Smooth muscle cell (in vitro differentiated cells): ENCODE results near the gene ACTR3C. TPM values are rescaled to one million over a fixed set of nuclear protein-coding genes. Genes with fewer than 3 reads are reported as not detected.

ENCODE experiments used
- DNase-seq: peaks from one replicate; lab custom pipeline; 2025; ENCODE audit not compliant: unreplicated experiment; lab: John Stamatoyannopoulos, UW
- H2AFZ ChIP-seq: fragments of 200-600 bp; sonication (generic); 2 replicates; pipeline ENCODE4 v1.6.0; 2016; ENCODE audit warnings: antibody characterized with exemption, low read depth, mild to moderate bottlenecking
- H3F3A ChIP-seq: fragments of 200-600 bp; sonication (generic); 2 replicates; pipeline ENCODE4 v1.6.0; 2017; ENCODE audit warnings: antibody characterized with exemption, low read depth
- H3K27ac ChIP-seq: fragments of 200-600 bp; sonication (generic); 2 replicates; pipeline ENCODE4 v1.5.1; 2016; ENCODE audit warnings: low read depth, mild to moderate bottlenecking
- H3K27me3 ChIP-seq: fragments of 200-600 bp; sonication (generic); 2 replicates; pipeline ENCODE4 v1.6.1; 2016; ENCODE audit warnings: low read depth, mild to moderate bottlenecking
- H3K36me3 ChIP-seq: fragments of 200-600 bp; sonication (generic); 2 replicates; pipeline ENCODE4 v1.5.1; 2016; ENCODE audit warnings: low read depth
- H3K4me1 ChIP-seq: fragments of 200-600 bp; sonication (generic); 2 replicates; pipeline ENCODE4 v1.5.1; 2016; ENCODE audit warnings: low read depth
- H3K4me2 ChIP-seq: fragments of 200-600 bp; sonication (generic); 2 replicates; pipeline ENCODE4 v1.6.0; 2016; ENCODE audit warnings: mild to moderate bottlenecking
- H3K4me3 ChIP-seq: fragments of 200-600 bp; sonication (generic); 2 replicates; pipeline ENCODE4 v1.5.1; 2016; ENCODE audit warnings: mild to moderate bottlenecking
- H3K79me2 ChIP-seq: fragments of 200-600 bp; sonication (generic); 2 replicates; pipeline ENCODE4 v1.6.0; 2016; ENCODE audit warnings: low read depth, mild to moderate bottlenecking
- H3K9ac ChIP-seq: fragments of 200-600 bp; sonication (generic); 2 replicates; pipeline ENCODE4 v1.6.0; 2016; ENCODE audit warnings: low read depth
- H3K9me3 ChIP-seq: fragments of 200-600 bp; sonication (generic); replicated peaks from 2 replicates; pipeline ENCODE4 v1.5.1; 2016; ENCODE audit warnings: low read depth
- H4K20me1 ChIP-seq: fragments of 200-600 bp; sonication (generic); 2 replicates; pipeline ENCODE4 v1.6.0; 2016; ENCODE audit warnings: low read depth
- CTCF ChIP-seq: fragments of 200-600 bp; sonication (generic); IDR thresholded peaks from 2 replicates; pipeline ENCODE4 v1.5.1; 2017; ENCODE audit warnings: borderline replicate concordance, mild to moderate bottlenecking, antibody characterized with exemption; ENCODE audit not compliant: insufficient read depth, poor library complexity, severe bottlenecking
- WGBS: methylation state at CpG from one replicate; pipeline ENCODE4 v1.1.7; 2016; ENCODE audit warnings: low lambda C conversion rate; 5-methylcytosine and 5-hydroxymethylcytosine counted together
- polyA plus RNA-seq: library from polyadenylated mRNA; unstranded; fragments of >200 nt; fragmentation: Nextera tagmentation; extraction: Ambion mirVana; gene quantifications from 2 replicates; pipeline ENCODE4 v1.2.1, GENCODE V29; 2016
- total RNA-seq: library from RNA; depleted of rRNA; stranded (reverse); fragments of >200 nt; gene quantifications from 2 replicates; pipeline ENCODE4 v1.2.3, GENCODE V29; 2014

The ACTR3C gene
- total and polyA plus RNA-seq, 2 experiments from 2014 or later: 0.89 to 7.6 TPM

- H4K20me1 ChIP-seq: no peaks in the 10 kb centered on the region
- DNase-seq: no peak
- H3K27me3 ChIP-seq: peaks cover 29% of the 10 kb centered on the region
- H3K36me3 ChIP-seq: no peaks in the 10 kb centered on the region
- no peak overlapping the region for H3K27ac ChIP-seq
- no peak for TF ChIP-seq CTCF
- no peaks in the 10 kb centered on the region for H3K9me3 ChIP-seq
- H3K79me2 ChIP-seq: no peaks in the 10 kb centered on the region
- H2AFZ ChIP-seq: no peak overlapping the region
- peaks cover 19% of the 10 kb centered on the region for H3K4me1 ChIP-seq
- H3K9ac ChIP-seq: no peak overlapping the region
- no peaks in the 10 kb centered on the region for H3F3A ChIP-seq
- no peak overlapping the region for H3K4me2 ChIP-seq
- H3K4me3 ChIP-seq: no peak overlapping the region
- WGBS: 70% methylated on average over 9 of the region's 9 CpGs
Measured at GRCh38 chr7:150339409-150339809, 16.1 kb upstream of the ACTR3C start.

- no peaks in the 10 kb centered on the region for H3K36me3 ChIP-seq
- no peak for DNase-seq
- WGBS: 88% methylated on average over 11 of the region's 11 CpGs
- TF ChIP-seq CTCF: no peak
- no peak overlapping the region for H2AFZ ChIP-seq
- no peaks in the 10 kb centered on the region for H3F3A ChIP-seq
- H3K27ac ChIP-seq: no peak overlapping the region
- no peak overlapping the region for H3K9ac ChIP-seq
- H3K79me2 ChIP-seq: no peaks in the 10 kb centered on the region
- no peak overlapping the region for H3K4me3 ChIP-seq
- peaks cover 19% of the 10 kb centered on the region for H3K4me1 ChIP-seq
- H3K4me2 ChIP-seq: no peak overlapping the region
- H4K20me1 ChIP-seq: no peaks in the 10 kb centered on the region
- no peaks in the 10 kb centered on the region for H3K9me3 ChIP-seq
- peaks cover 29% of the 10 kb centered on the region for H3K27me3 ChIP-seq
Measured at GRCh38 chr7:150338166-150338829, 15.0 kb upstream of the ACTR3C start.

- WGBS: 90% methylated on average over 6 of the region's 6 CpGs
- H3K27me3 ChIP-seq: peaks cover 25% of the 10 kb centered on the region
- H3F3A ChIP-seq: no peaks in the 10 kb centered on the region
- no peak for DNase-seq
- H4K20me1 ChIP-seq: no peaks in the 10 kb centered on the region
- no peak for TF ChIP-seq CTCF
- H3K4me3 ChIP-seq: no peak overlapping the region
- H2AFZ ChIP-seq: no peak overlapping the region
- no peaks in the 10 kb centered on the region for H3K9me3 ChIP-seq
- H3K36me3 ChIP-seq: no peaks in the 10 kb centered on the region
- no peak overlapping the region for H3K9ac ChIP-seq
- no peak overlapping the region for H3K27ac ChIP-seq
- no peaks in the 10 kb centered on the region for H3K79me2 ChIP-seq
- peaks cover 19% of the 10 kb centered on the region for H3K4me1 ChIP-seq
- H3K4me2 ChIP-seq: no peak overlapping the region
Measured at GRCh38 chr7:150337659-150338081, 14.3 kb upstream of the ACTR3C start.

GRCh38 chr7:150337179-150337578, 13.8 kb upstream of the ACTR3C start:
- H3K4me2 ChIP-seq: no peak overlapping the region
- 96% methylated on average over 18 of the region's 18 CpGs for WGBS
- H3K4me3 ChIP-seq: no peak overlapping the region
- peaks cover 19% of the 10 kb centered on the region for H3K4me1 ChIP-seq
- H2AFZ ChIP-seq: no peak overlapping the region
- no peak overlapping the region for H3K27ac ChIP-seq
- H3F3A ChIP-seq: no peaks in the 10 kb centered on the region
- no peaks in the 10 kb centered on the region for H3K79me2 ChIP-seq
- no peaks in the 10 kb centered on the region for H4K20me1 ChIP-seq
- H3K27me3 ChIP-seq: peaks cover 20% of the 10 kb centered on the region
- DNase-seq: no peak
- H3K9ac ChIP-seq: no peak overlapping the region
- H3K36me3 ChIP-seq: no peaks in the 10 kb centered on the region
- TF ChIP-seq CTCF: no peak
- no peaks in the 10 kb centered on the region for H3K9me3 ChIP-seq
